NOMO-1 (cell line): ENCODE results near the gene CYP3A7.
"Not testable (repeated sequence)": the region's sequence is repeated elsewhere in the genome, so short reads cannot be mapped to it uniquely, and the experiment has no call there.

Source experiments
- DNase-seq, 2 experiments: peaks; one replicate each; lab custom pipeline; 2025; ENCODE audit not compliant: unreplicated experiment in 2 of 2; lab: John Stamatoyannopoulos, UW

Gene CYP3A7

DNA sequence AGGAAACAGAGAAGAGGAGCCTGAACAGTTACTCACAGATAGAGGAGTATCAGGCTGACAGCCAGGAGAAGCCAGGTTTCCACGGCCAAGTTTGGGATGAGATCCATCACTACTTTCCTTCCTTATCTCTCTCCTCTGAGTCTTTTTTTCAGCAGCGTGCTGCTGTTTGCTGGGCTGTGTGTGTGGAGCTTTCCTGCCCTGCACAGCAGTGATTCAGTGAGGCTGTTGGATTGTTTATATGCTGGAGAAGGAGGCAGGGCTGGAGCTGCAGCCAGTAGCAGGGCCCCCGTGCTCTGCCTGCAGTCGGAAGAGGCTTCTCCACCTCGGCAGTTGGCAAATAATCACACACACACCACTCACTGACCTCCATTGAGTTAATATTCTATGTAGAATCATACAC, at the start of gene CYP3A7:
Gene CYP3A7 (minus strand): TSS at position 210 of the 400 bp plus-strand sequence. CDS start 103 bp downstream, at position 107.
- DNase-seq, result no peak

DNA sequence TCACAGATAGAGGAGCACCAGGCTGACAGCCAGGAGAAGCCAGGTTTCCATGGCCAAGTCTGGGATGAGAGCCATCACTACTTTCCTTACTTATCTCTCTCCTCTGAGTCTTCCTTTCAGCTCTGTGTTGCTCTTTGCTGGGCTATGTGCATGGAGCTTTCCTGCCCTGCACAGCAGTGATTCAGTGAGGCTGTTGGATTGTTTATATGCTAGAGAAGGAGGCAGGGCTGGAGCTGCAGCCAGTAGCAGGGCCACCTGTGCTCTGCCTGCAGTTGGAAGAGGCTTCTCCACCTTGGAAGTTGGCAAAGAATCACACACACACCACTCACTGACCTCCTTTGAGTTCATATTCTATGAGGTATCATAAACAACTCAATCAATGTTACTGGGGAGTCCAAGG, 49.0 kb upstream of the CYP3A7 start, which contains the start of gene CYP3A4:
Gene CYP3A4 (minus strand): TSS at position 178 of the 400 bp plus-strand sequence. CDS start 103 bp downstream, at position 75.
- DNase-seq, result no peak

DNA sequence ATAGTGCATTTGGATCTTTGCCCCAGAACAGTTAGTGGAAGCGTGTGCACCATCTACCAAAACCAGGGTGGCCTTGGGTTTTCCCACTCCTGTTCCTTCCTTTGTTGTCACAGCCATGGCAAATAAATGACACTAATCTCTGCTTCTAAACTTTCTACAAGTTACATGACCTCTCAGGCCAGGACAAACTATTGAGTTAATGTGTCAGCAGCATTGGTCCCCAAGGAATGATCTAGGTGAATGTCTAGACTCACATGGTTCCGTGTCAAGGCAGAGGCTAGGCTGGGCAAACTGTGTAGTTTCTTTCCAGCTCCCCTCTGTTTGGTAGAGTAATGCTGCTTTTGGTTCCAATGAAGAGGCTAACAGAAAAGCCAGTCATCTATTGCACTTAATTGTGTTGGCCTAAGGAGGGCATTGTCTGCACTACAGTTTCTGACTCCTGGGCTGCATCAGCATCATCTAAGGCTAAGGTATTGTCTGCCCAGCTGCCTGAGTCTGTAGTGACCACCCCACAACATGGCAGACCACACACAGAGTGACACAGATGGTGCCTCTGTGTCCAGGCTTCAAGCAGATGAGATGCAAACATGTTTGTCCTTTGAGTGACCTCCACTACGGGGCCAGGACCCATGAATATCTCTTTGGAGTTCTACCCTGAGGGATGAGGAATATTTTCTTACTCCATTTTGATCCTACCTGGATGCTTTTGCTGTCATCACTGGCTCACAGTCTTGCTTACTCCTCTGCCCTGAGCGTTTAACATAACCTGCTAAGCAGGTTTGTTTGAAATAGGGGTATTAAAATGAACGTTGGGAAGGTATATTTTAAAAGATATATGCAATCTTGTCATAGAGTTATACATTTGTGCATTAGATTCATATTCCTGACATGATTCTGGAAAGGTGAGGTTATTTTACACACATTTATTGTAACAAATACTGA, 47.3 kb upstream of the CYP3A7 start:
- DNase-seq, result no peak

DNA sequence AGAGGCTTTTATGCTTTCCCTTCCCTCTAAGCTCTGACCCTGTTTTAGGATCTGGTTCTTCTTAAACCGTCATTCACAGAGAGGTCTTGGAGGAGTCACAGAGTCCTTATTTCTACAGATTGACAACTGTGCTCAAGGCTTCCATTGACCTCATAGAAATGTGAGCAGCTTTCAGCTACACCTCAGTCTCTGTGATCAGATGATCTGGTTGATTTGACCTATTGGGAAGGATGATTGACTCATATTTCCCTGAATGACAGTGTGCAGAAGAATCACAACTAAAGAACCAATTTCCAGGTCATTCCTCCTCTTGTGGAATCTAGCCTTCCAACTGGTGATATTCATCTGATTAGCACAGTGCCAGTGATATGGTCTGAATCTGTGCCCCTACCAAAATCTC, 45.6 kb upstream of the CYP3A7 start:
- no peak for DNase-seq

DNA sequence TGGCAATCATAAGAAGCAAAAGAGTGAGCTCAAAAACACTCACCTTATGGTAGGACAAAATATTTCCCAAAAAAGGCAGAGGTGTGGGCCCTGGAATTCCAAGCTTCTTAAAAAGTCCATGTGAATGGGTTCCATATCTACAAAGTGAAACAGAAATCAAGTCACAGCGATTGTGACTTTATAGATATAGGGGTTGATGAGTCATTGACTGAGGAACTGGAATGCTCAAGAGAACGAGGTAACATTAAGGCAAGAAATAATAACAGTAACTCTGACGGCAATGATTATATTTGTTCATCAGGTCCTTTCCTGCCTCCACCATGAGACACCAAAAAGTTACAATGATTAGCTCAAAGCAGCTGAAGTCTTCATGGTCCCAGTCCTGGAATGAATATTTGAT, 45.0 kb upstream of the CYP3A7 start:
- no peak for DNase-seq

DNA sequence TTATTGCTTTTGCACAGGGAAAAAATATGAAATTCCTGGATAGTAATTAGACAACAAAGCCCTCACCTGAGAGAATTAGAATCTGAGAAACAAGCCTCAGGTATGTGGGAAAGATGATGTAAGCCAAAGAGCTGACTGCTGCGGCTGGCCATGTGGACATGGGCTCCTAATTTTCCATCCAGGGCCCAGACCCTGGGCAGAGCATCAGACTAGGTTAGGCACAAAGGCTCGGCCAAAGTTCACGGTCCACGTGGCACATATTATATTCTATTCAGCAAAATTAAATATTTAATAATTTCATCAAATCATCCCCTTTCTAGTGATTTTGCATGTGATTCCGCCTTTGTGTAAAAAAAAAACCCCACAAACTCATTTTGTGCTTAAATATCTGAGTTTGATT, 43.9 kb upstream of the CYP3A7 start:
- DNase-seq, result no peak

DNA sequence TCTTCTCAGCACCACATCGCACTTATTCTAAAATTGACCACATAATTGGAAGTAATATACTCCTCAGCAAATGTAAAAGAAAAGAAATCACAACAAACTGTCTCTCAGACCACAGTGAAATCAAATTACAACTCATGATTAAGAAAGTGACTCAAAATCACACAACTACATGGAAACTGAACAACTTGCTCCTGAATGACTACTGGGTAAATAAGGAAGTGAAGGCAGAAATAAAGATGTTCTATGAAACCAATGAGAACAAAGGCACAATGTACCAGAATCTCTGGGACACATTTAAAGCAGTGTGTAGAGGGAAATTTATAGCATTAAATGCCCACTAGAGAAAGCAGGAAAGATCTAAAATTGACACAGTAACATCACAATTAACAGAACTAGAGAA, 38.4 kb upstream of the CYP3A7 start:
- DNase-seq, result not testable (repeated sequence)

DNA sequence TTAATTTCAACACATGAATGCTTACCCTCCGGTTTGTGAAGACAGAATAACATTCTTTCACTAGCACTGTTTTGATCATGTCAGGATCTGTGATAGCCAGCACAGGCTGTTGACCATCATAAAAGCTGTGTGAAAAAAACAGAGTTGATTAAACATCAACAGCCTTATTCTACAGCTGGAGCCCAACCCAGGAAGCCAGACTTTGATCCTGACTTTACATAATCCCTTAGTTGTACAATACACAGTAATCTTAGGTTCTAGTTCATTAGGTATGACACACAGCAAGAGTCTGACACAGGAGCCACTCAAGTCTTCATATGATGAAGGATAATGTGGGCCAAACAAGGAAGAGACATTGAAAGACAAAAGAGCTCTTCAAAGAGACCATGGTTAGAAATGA, 37.6 kb upstream of the CYP3A7 start:
- no peak for DNase-seq

DNA sequence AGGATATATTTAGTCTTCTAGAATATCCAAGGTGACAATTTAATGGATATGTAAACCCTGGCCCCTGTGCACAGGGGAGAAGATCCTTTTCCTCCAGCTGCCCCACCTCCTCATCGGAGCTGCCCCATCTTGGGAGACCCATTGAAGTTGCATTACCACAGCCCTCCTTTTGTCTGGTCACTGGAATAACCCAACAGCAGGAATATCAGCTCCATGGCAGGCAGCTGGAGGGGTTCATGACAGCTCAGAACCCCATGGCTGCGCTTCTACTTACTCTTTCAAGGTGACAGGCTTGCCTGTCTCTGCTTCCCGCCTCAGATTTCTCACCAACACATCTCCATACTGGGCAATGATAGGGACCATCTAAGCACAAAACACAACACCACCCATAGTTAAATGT, 34.5 kb upstream of the CYP3A7 start:
- not testable (repeated sequence) for DNase-seq

DNA sequence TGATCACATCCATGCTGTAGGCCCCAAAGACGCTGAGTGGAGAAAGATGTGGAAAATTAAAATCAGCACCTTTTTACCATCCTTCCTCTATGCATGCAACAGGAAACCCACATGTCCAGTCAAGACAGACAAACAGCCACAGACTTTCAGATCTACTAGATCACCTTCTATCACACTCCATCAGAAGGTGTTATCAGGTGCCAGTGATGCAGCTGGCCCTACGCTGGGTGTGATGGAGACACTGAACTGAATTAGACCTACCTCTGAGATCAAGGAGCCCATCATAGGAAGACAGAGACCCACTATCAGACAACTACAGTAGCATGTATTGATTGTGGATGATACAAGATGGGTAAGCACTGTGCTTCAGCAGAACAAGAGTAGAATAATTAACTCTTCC, 33.5 kb upstream of the CYP3A7 start:
- no peak for DNase-seq

DNA sequence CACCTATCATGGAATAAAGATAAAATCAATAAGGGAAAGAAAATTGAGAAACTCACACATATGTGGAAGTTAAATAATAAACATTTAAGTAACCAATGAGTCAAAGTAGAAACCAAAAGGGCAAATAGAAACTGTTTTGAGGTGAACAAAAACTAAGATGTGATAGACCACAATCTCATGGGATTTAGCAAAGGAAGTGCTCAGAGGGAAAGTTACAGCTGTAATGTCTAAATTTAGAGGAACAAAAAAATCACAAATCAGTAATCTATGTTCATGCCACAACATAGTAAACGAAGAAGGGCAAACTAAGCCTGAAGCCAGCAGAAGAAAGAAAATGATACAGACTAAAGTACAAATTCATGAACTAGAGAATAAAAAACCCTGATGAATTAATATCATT, 32.7 kb upstream of the CYP3A7 start:
- no peak for DNase-seq

DNA sequence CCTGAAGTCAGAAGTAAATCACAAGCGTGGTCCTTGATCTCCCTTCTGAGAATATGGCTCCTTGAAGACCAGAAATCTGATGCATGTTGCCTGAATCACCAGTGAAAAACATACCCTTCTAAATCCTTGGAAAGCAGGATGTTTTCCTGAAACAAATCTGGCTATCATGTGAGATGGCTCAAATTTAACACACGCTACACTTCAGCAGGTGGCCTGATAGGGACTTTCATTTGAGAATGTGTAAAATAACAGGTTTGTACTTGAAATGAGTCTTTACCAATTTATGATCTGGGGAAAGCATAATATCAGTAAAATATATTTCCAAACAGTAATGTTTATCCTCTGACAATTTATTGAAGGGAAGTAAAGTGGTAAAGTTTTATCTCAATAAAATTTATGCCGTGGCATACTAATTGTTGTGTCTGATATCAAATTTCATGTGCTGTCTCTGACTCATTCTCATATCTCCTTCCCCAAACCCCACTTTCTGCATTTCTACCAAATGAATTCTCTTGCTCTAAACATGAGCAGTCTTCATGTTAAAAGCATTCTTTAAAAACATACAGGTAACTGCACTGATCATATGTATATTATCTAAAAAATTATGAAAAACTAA, 31.6 kb upstream of the CYP3A7 start:
- DNase-seq, result no peak

DNA sequence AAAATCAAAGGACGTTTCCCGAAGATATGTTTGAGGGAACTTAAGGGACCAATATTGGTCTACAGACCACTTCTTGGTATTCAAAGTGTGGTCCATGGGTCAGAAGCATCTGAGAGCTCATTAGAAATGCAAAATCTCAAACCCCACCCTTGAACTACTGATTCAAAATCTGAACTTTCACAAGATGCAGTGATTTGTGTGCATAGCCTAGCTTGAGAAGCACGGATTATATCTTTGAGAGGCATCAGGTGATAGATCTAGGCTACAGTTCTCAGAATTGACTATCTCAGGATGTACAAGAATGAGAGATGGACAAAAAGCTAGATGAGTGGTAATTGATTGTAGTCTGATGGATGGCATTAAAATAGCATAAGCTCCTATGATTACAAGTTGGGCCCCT, 29.5 kb upstream of the CYP3A7 start:
- DNase-seq, result no peak

DNA sequence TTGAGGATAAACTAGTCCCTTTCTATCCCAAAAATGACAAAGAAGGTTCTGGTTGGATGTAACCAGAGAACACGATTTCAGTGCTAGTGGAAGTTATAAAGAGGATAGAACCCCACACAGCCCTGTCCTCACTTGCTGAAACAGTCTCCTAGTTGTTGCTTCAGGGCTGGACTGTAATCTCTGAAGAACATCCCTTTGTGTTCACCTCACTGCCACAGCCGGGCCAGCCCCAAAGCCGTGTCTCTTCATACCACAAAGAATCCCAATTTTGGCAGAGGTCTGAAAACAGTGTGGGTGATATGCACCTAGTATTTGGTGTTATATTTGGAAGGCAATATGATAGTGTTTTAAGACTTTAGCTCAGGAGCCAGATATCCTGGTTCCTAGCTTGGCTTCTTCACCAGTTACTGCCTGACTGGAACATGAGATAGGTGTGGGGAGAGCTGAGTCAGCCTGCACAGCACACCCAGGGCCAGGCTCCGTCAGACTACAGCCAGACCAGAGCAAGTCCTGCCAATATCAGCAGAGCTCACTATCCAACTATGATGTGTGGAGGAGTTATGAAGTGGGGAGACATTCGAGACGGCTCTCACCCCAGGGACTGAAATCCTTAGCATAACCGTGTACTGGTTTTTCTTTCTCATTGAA, 27.8 kb upstream of the CYP3A7 start:
- DNase-seq, result no peak

DNA sequence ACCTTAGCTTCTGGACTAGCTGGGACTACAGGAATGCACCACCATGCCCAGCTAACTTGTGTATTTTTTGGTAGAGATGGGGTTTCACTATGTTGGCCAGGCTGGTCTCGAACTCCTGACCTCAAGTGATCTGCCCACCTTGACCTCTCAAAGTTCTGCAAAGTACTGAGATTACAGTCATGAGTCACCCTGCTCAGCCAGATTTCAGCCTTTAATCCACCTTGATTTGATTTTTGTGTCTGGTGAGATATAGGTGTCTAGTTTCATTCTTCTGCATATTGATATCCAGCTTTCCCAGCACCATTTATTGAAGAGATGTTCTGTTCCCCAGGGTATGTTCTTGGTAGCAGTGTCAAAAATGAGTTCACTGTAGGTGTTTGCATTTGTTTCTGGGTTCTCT, 20.1 kb upstream of the CYP3A7 start:
- no peak for DNase-seq

DNA sequence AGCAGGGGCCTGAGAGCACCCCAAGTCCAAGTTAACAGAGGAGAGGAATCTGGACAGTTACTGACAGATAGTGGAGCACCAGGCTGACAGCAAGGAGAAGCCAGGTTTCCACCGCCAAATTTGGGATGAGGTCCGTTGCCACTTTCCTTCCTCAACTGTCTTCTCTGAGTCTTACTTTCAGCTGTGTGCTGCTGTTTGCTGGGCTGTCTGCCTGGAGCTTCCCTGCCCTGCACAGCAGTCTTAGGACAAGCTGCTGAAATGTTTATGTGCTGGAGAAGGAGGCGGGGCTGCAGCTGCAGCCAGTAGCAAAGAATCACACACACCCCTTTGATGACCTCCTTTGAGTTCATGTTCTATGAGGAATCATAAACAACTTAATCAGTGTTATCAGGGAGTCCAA, 17.4 kb upstream of the CYP3A7 start:
- no peak for DNase-seq

DNA sequence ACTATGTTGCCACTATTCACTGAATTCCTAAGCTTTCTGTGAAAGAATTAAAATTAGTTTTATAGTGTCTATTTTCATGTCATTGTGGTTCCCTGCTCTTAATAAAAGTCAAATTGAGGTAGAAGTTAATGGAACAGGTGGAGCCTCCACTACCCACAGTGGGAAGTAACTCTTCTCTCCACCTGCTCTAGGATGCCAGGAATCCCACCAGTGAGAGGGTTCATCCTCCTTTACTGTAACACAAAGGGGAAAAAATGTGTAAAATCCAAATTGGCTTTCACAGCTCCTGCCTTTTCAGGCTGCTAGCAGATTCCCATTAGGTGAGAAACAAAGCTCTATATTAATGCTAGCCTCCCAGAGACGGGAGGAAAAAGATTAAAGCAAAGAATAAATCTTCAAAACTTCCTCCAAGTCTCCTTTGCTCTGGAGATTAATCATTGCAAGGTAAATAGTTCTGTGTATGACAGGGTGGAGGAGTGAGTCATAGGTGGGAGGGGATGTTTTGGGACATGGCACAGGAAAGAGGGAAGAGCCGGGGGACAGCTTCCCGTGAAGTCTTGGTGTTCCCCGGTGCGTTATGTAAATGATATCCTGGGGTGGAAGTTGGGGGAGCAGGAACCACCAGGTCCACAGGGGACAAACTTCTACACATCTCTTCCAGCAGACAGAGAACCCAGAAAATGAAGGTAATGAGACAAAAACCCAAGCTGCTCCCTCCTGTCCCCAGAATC, 16.5 kb upstream of the CYP3A7 start:
- not testable (repeated sequence) for DNase-seq

DNA sequence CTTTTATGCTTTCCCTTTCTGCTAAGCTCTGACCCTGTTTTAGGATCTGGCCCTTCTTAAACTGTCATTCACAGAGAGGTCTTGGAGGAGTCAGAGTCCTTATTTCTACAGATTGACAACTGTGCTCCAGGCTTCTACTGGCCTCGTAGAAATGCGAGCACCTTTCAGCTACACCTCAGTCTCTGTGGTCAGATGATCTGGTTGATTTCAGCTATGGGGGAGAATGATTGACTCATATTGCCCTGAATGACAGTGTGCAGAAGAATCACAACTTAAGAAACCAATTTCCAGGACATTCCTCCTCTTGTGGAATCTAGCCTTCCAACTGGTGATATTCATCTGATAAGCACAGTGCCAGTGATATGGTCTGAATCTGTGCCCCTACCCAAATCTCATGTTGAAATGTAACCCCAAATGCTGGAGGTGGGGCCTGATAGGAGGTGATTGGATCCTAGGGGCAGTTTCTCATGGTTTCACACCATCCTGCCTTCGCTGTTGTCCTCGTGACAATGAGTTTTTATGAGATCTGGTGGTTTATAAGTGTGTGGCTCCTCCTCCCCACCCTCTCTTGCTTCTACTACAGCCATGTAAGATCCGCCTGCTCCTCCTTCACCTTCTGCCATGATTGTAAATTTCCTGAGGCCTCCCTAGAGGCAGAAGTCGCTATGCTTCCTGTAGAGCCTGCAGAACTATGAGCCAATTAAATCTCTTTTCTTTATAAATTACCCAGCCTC, 14.0 kb upstream of the CYP3A7 start:
- DNase-seq, result no peak

DNA sequence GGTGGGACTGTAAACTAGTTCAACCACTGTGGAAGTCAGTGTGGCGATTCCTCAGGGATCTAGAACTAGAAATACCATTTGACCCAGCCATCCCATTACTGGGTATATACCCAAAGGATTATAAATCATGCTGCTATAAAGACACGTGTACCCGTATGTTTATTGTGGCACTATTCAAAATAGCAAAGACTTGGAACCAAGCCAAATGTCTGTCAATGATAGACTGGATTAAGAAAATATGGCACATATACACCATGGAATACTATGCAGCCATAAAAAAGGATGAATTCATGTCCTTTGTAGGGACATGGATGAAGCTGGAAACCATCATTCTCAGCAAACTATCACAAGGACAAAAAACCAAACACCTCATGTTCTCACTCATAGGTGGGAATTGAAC, 11.9 kb upstream of the CYP3A7 start:
- not testable (repeated sequence) for DNase-seq

DNA sequence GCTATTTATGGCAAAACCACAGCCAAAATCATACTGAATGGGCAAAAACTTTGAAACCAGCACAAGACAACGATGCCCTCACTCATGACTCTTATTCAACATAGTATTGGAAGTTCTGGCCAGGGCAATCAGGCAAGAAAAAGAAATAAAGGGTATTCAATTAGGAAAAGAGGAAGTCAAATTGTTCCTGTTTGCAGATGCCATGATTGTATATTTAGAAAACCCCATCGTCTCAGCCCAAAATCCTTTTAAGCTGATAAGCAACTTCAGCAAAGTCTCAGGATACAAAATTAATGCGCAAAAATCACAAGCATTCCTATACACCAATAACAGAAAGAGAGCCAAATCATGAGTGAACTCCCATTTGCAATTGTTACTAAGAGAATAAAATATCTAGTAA, 10.4 kb upstream of the CYP3A7 start:
- not testable (repeated sequence) for DNase-seq
